Cardiac muscle cell (in vitro differentiated cells and primary cell): ENCODE data around the gene CFAP97. TPM values are rescaled to one million over a fixed set of nuclear protein-coding genes. Genes with fewer than 3 reads are reported as not detected.
"Not testable (repeated sequence)": the region's sequence is repeated elsewhere in the genome, so short reads cannot be mapped to it uniquely, and the experiment has no call there.

ENCODE experiments used
- DNase-seq, 2 donors: peaks; one replicate each; pipeline versions ENCODE4 v3.0.0 to v3.0.0-alpha.2; 2010 to 2017; ENCODE audit warnings: low read depth in 1 of 2, low spot score in 1 of 2
- H3K27ac ChIP-seq: fragments of 200-600 bp; sonication (generic); 2 replicates; pipeline ENCODE4 v1.5.1; 2016
- H3K27me3 ChIP-seq: fragments of 200-600 bp; sonication (generic); 2 replicates; pipeline ENCODE4 v1.6.0; 2016; ENCODE audit warnings: control low read depth
- H3K36me3 ChIP-seq: fragments of 200-600 bp; sonication (generic); 2 replicates; pipeline ENCODE4 v1.5.1; 2016; ENCODE audit warnings: control low read depth
- H3K4me1 ChIP-seq: fragments of 200-600 bp; sonication (generic); 2 replicates; pipeline ENCODE4 v1.8.1; 2017; ENCODE audit warnings: low read depth, mild to moderate bottlenecking, mixed run types
- H3K4me3 ChIP-seq: fragments of 200-600 bp; sonication (generic); 2 replicates; pipeline ENCODE4 v1.5.1; 2016; ENCODE audit warnings: mild to moderate bottlenecking
- H3K9me3 ChIP-seq: fragments of 200-600 bp; sonication (generic); 2 replicates; pipeline ENCODE4 v1.5.1; 2017; ENCODE audit warnings: low read depth, mild to moderate bottlenecking, control low read depth
- CTCF ChIP-seq: IDR thresholded peaks from 2 replicates; pipeline ENCODE4 v1.5.1; 2012; ENCODE audit warnings: low read depth, mild to moderate bottlenecking, low read length
- polyA plus RNA-seq: library from polyadenylated mRNA; unstranded; fragments of >200 nt; fragmentation: Nextera tagmentation; extraction: Ambion mirVana; gene quantifications from 2 replicates; pipeline ENCODE4 v1.2.1, GENCODE V29; 2016
- total RNA-seq: library from RNA; depleted of rRNA; stranded (reverse); fragments of >200 nt; gene quantifications from 2 replicates; pipeline ENCODE4 v1.2.3, GENCODE V29; 2016

Gene CFAP97
- total and polyA plus RNA-seq, 2 experiments from 2014 or later, result 22.2 to 23.9 TPM

GRCh38 chr4:185244763-185245162 is 41.0 kb upstream of the CFAP97 start:
- Histone ChIP-seq H3K27ac (no peak overlapping the region), H3K36me3 (no peaks in the 10 kb centered on the region), H3K27me3 (no peaks in the 10 kb centered on the region), H3K4me3 (no peak overlapping the region), H3K9me3 (no peaks in the 10 kb centered on the region), H3K4me1 (no peaks in the 10 kb centered on the region)
- DNase-seq, result no peak
- no peak for TF ChIP-seq CTCF

GRCh38 chr4:185243879-185244278 is 40.1 kb upstream of the CFAP97 start:
- no peaks in the 10 kb centered on the region for H3K36me3 ChIP-seq
- no peaks in the 10 kb centered on the region for H3K9me3 ChIP-seq
- TF ChIP-seq CTCF, result no peak
- H3K4me3 ChIP-seq, result no peak overlapping the region
- no peaks in the 10 kb centered on the region for H3K27me3 ChIP-seq
- H3K27ac ChIP-seq, result no peak overlapping the region
- no peaks in the 10 kb centered on the region for H3K4me1 ChIP-seq
- DNase-seq, result no peak

GRCh38 chr4:185242749-185243533 is 39.1 kb upstream of the CFAP97 start:
- peak in 1 of 2 donors; percentile 42 for DNase-seq
- H3K4me1 ChIP-seq, result no peaks in the 10 kb centered on the region
- H3K4me3 ChIP-seq, result no peak overlapping the region
- H3K36me3 ChIP-seq, result no peaks in the 10 kb centered on the region
- TF ChIP-seq CTCF, result no peak
- H3K27me3 ChIP-seq, result no peaks in the 10 kb centered on the region
- no peak overlapping the region for H3K27ac ChIP-seq
- no peaks in the 10 kb centered on the region for H3K9me3 ChIP-seq

GRCh38 chr4:185240486-185240885 is 36.7 kb upstream of the CFAP97 start:
- DNase-seq, H3K4me1 ChIP-seq: not testable (repeated sequence)

GRCh38 chr4:185238750-185239149 is 35.0 kb upstream of the CFAP97 start:
- H3K27me3 ChIP-seq, result no peaks in the 10 kb centered on the region
- H3K9me3 ChIP-seq, result no peaks in the 10 kb centered on the region
- no peaks in the 10 kb centered on the region for H3K36me3 ChIP-seq
- DNase-seq, result no peak
- no peak for TF ChIP-seq CTCF
- no peak overlapping the region for H3K27ac ChIP-seq
- H3K4me1 ChIP-seq, result peaks cover 2% of the 10 kb centered on the region
- no peak overlapping the region for H3K4me3 ChIP-seq

More at GRCh38 chr4:185240486-185240885, 36.7 kb upstream of the CFAP97 start:
- H3K9me3 ChIP-seq, H3K27me3 ChIP-seq, H3K27ac ChIP-seq, H3K36me3 ChIP-seq, H3K4me3 ChIP-seq: not testable (repeated sequence)

GRCh38 chr4:185238215-185238681 is 34.4 kb upstream of the CFAP97 start:
- no peaks in the 10 kb centered on the region for H3K36me3 ChIP-seq
- no peak overlapping the region for H3K4me3 ChIP-seq

More at GRCh38 chr4:185238215-185238681, 34.4 kb upstream of the CFAP97 start:
- DNase-seq, result peak in 1 of 2 donors; percentile 40
- Histone ChIP-seq H3K27me3 (no peaks in the 10 kb centered on the region), H3K9me3 (no peaks in the 10 kb centered on the region), H3K27ac (no peak overlapping the region), H3K4me1 (peaks cover 2% of the 10 kb centered on the region)
- TF ChIP-seq CTCF, result no peak
